GM21717 (cell line): ENCODE results near the gene SMC6.

Source experiments
- ATAC-seq: cut with Tn5 transposase; IDR thresholded peaks from one replicate; pipeline ENCODE4 v1.9.1; 2021; ENCODE audit warnings: mild to moderate bottlenecking, moderate library complexity; ENCODE audit not compliant: unreplicated experiment

Gene SMC6

GRCh38 chr2:17625446-17625845 is 128.2 kb downstream of the SMC6 start:
- ATAC-seq: no peak

GRCh38 chr2:17621781-17622180 is 131.8 kb downstream of the SMC6 start:
- ATAC-seq: no peak

GRCh38 chr2:17620841-17621240 is 132.8 kb downstream of the SMC6 start:
- no peak for ATAC-seq

- no peak for ATAC-seq
Observed at GRCh38 chr2:17620280-17620679, 133.3 kb downstream of the SMC6 start.

- no peak for ATAC-seq
Observed at GRCh38 chr2:17617955-17618354, 135.7 kb downstream of the SMC6 start.

GRCh38 chr2:17617516-17617915 is 136.1 kb downstream of the SMC6 start:
- no peak for ATAC-seq

- ATAC-seq: no peak
Observed at GRCh38 chr2:17616405-17616804, 137.2 kb downstream of the SMC6 start.

- ATAC-seq: no peak
Observed at GRCh38 chr2:17615728-17616351, 137.8 kb downstream of the SMC6 start.

GRCh38 chr2:17615147-17615546 is 138.5 kb downstream of the SMC6 start:
- no peak for ATAC-seq

- ATAC-seq: no peak
Observed at GRCh38 chr2:17614174-17614930, 139.3 kb downstream of the SMC6 start.
